Inflammatory macrophage (primary cell): Measurements from ENCODE around the gene STIP1.
A peak's percentile ranks its signal among the peaks of the same experiment; 100 is the strongest.

Experiments used
- DNase-seq, 2 donors: peaks; one replicate each; pipeline ENCODE4 v3.0.0-alpha.2; 2020 to 2022

STIP1 gene

GRCh38 chr11:64201543-64201942, 15.6 kb downstream of the STIP1 start:
- DNase-seq, result no peak

DNA sequence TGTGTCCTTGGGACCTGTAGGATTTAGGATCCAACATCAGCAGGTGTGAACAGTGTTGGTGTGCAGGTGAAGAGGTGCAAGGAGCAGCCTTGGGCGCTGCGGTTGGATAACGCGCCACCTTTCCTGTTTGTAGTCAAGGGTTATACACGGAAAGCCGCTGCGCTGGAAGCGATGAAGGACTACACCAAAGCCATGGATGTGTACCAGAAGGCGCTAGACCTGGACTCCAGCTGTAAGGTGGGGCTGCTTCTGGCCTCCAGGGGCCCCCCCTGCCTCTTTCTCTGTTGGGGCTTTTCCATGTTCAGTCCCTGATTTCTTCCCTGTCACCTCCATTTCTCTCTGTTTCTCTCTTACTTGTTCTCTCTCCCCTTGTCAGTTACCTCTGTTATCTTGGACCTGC, 17.0 kb downstream of the STIP1 start:
- DNase-seq, result no peak

GRCh38 chr11:64203421-64204079, 17.6 kb downstream of the STIP1 start:
- no peak for DNase-seq

DNA sequence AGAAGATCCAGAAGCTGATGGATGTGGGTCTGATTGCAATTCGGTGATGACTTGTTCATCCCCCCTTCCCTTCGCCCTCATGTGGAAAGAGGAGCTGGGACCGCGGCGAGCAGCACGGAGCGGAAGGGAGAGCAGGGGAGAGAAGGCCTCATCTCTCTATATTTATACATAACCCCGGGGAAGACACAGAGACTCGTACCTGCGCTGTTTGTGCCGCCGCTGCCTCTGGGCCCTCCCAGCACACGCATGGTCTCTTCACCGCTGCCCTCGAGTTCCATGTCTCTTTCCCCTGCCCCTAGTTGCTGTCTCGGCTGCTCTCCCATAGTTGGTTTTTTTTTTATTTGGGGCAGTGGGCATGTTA, 18.1 kb downstream of the STIP1 start:
- DNase-seq, result no peak

GRCh38 chr11:64204464-64204989, 18.6 kb downstream of the STIP1 start:
- peak; percentile 91 to 92 for DNase-seq

- DNase-seq, result peak; percentile 84 to 94
These were observed 20.7 kb downstream of the STIP1 start, which contains the start of gene FERMT3 for GRCh38 chr11:64206457-64207255. Gene FERMT3, plus strand, starts transcription at chr11:64206721. Its CDS starts 644 bp downstream, at chr11:64207365.

- peak; percentile 89 to 95 for DNase-seq
These were observed 21.5 kb downstream of the STIP1 start for GRCh38 chr11:64207256-64208085.

- no peak for DNase-seq
These were observed 22.3 kb downstream of the STIP1 start for GRCh38 chr11:64208086-64208795.

DNA sequence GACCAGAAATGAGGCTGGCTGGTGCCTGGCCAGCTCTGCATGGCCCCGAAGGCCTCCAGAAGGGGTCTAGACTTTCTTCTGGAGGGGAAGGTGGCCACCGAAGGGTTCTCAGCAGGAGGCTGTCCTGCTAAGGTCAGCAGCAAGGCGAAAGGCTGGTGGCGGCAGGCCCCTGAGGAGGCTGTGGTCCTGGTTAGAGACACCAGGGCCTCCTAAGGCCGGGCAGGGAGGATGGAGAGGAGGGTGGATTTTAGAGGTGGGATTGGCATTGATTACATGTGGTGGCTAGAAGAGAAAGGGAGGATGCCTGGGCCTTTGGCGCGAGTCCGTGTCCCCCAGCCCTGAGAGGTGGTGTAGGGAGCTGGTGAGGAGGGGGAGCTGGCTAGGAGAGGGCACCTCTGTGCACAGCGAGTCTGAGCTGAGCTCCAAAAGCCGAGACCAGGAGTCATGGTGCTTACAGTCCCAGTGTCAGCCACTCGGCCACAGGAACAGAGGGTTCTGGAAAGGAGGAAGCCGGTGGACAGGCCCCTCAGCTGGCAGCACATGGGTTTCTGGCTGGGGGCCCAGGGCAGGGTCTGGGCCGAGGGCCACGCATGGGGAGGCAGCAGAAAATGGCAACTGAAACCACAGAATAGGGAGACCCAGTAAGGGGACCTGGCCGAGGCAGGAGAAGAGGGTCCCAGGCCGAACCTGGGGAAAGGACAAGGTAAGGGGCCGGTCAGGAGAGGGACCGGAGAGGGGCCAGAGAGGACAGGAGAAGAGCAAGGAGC, 23.0 kb downstream of the STIP1 start:
- DNase-seq, result no peak

DNA sequence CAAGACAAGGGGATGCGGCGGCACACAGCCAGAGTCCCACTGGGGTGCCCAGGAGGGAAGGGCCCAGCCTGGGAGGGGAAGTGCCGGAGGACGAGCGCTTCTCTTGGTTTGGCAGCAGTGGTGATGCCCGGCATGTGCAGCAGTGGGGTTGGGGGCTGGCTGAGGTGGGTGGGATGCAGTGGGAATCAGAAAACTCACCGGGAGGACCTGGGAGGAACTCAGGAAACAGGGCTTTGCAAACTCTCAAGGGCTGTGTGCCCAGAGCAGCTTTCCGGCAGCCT, 23.5 kb downstream of the STIP1 start:
- DNase-seq, result no peak

DNA sequence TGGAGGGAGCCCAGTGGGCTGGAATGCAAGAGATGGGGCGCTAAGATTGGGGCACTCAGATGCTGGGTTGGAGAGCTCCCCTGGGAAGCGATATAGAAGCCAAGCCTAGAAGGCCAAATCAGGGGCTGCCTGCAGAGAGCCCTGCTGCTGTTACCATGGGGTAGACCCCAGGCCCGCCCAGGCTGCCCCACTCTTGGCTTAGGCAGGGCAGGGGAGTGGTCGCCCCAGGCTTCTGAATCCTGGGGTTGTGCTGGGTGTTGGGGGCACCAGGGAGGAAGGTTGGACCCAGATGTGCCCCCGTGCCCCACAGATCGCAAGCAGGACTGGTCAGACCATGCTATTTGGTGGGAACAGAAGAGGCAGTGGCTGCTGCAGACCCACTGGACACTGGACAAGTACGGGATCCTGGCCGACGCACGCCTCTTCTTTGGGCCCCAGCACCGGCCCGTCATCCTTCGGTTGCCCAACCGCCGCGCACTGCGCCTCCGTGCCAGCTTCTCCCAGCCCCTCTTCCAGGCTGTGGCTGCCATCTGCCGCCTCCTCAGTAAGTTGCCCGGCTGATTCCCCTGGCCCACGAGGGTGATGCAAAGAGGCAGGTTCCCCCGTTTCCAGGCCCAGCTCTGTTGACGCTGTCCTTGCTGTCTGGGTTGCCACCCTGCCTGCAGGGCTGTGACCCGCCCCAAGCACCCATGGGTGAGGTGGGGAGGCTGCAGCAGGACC, 24.5 kb downstream of the STIP1 start:
- DNase-seq, result no peak

- no peak for DNase-seq
These were observed 25.4 kb downstream of the STIP1 start for GRCh38 chr11:64211181-64211872.

GRCh38 chr11:64216879-64217278, 30.9 kb downstream of the STIP1 start:
- DNase-seq, result no peak

DNA sequence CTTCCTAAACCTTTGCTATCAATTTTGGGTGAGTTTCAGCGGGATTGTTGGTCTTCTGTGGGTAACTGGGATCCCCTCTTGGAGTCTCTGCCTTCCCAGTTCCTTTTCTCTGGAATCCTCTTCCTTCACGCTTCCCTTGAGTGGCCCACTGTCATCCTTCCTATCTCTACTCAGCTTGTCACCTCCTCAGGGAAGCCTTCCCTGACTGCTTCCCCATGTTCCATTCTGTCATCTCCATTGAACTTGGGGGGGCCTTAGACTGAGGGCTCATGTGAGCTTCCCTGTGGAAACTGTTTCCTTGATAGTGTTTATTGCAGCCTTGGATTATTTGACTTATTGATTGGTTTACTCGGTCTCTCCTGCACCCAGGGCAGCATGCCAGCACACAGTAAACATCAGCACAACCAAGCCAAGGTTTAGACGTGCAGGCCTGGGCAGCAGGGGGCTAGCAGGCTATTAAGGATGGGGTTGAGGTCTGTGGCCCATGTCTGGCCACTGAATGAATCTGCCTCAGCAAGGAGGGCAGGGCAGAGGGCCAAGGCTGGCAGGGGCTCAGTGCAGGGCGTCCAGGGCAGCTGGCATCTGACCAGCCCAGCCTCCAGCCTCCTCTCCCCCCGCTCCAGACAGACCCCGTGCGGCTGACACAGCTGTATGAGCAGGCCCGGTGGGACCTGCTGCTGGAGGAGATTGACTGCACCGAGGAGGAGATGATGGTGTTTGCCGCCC, 32.8 kb downstream of the STIP1 start:
- no peak for DNase-seq

GRCh38 chr11:64219354-64219684, 33.3 kb downstream of the STIP1 start:
- DNase-seq, result no peak

DNA sequence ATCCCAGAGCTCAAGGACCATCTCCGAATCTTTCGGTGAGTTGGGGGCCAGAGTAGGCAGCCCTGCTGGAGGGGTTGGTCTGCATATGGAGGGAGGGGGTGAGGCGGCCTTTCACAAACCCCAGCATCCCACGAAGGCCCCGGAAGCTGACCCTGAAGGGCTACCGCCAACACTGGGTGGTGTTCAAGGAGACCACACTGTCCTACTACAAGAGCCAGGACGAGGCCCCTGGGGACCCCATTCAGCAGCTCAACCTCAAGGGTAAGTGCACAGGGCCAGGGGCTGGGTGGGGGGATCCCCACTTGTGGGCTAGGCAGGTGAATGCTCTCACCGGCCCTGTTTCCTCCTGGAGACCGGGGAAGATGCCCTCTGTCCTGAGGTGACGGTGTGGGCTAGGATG, 33.8 kb downstream of the STIP1 start:
- no peak for DNase-seq

GRCh38 chr11:64220271-64220670, 34.3 kb downstream of the STIP1 start:
- no peak for DNase-seq

- no peak for DNase-seq
These were observed 34.8 kb downstream of the STIP1 start for GRCh38 chr11:64220798-64221197.

DNA sequence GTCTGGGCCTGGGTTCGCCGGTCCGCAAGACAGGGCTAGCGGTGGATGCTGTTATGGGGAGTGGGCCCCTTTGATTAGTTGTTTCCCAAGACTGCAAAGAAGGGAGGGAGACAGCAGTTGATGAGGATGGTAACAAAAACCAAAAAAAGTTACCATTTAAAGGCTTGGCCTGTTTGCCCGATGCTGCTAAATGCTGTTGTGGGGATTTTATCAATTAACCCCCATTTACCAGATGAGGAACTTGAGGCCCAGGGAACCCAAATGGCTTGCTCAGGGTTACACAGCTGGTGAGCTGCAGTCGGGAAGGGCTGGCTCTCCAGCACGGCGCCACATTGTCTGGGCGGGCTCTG, 36.7 kb downstream of the STIP1 start:
- DNase-seq, result no peak

DNA sequence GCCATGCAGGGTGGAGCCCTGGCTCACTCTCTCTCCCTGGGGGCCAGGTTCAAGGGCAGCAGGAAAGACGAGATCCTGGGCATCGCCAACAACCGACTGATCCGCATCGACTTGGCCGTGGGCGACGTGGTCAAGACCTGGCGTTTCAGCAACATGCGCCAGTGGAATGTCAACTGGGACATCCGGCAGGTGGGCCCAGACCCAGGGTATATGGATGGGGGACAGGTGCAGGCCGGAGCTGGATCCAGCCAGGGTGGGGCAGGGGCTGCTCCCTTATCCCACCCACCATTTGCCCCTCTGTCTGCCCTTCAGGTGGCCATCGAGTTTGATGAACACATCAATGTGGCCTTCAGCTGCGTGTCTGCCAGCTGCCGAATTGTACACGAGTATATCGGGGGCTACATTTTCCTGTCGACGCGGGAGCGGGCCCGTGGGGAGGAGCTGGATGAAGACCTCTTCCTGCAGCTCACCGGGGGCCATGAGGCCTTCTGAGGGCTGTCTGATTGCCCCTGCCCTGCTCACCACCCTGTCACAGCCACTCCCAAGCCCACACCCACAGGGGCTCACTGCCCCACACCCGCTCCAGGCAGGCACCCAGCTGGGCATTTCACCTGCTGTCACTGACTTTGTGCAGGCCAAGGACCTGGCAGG, 37.2 kb downstream of the STIP1 start:
- no peak for DNase-seq
